Measurements from ENCODE around the gene SLC39A13.

GRCh38 chr11:47460571-47461235, 52.3 kb downstream of the SLC39A13 start:
- TF ChIP-seq POLR2A (IDR thresholded peaks at IDR 0.05; ENCODE audit: low read depth, low read length) (no peak), TAF1 (IDR thresholded peaks at IDR 0.05; ENCODE audit: borderline replicate concordance, low read depth, low read length) (no peak), POLR2AphosphoS5 (IDR thresholded peaks at IDR 0.05; ENCODE audit: low read depth, low read length) (no peak)

All from GM12892 (cell line).